Sigmoid colon (tissue), 4 donors: ENCODE data around the gene CEBPB.

Experiments used
- CTCF ChIP-seq, 4 experiments: fragments of 450-650 bp in 3 of 4; fragments of 200-600 bp in 1 of 4; IDR thresholded peaks; one replicate each; pipeline ENCODE4 v1.5.1; 2016 to 2019; ENCODE audit warnings: antibody characterized with exemption in 4 of 4, mild to moderate bottlenecking in 3 of 4, moderate library complexity in 2 of 4
- EP300 ChIP-seq, 4 donors: sonication (generic); formaldehyde crosslinking; IDR thresholded peaks; one replicate each; pipeline ENCODE4 v1.6.1; 2017; ENCODE audit warnings: antibody characterized with exemption in 4 of 4
- POLR2A ChIP-seq, 2 donors: fragments of 450-650 bp; IDR thresholded peaks; one replicate each; pipeline ENCODE4 v1.6.1; 2016; ENCODE audit warnings: antibody characterized with exemption in 2 of 2, mild to moderate bottlenecking in 2 of 2, moderate library complexity in 2 of 2
- POLR2AphosphoS5 ChIP-seq, 4 donors: sonication (generic); formaldehyde crosslinking; IDR thresholded peaks; one replicate each; pipeline ENCODE4 v1.6.1; 2017; ENCODE audit warnings: antibody characterized with exemption in 4 of 4

DNA sequence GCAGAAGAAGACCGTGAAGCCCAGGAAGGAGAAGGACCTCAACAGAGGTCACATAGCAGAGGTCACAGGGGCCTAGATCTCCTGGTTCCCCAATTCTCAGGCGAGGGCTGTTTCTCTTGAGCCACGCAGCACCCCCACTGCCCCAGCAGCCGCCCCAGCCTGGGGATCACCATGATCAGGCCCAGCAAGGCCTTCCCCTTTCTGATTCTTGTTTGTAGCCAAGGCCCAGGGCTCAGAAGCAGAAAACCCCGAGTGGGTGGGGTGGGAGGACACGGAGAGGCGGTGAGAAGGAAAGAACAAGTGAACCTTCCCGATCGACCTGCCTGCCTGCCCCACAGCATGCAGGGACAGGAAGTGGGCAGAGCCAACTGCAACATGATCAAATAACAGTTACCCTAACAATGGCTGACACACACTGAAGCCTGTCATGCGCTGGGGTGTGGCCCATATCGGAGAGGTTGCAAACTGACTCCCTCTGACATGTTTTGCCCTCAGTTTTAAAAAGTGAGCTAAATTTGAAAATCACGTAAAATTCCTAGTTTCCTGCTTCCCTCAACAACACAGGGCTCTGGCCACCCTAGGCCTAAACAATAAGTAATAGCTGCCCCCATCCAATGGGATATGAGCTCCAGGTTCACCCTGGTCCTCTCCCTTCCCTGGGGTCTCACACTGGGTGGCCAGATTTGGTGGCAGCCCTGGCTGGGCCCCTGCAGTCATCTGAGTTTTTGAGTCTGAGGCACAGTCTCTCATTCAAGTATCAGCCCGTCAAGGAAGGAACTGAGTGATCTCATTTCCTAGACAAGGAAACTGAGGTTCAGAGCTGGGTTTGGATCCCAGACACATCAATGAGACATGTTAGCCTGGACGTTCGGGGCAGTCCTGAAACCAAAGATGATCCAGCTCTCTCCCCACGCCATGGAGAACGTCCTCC is 43.6 kb upstream of the CEBPB start:
- TF ChIP-seq CTCF (IDR thresholded peaks at IDR 0.05) (no peak), POLR2A (IDR thresholded peaks at IDR 0.05) (no peak), EP300 (IDR thresholded peaks at IDR 0.05) (no peak), POLR2AphosphoS5 (IDR thresholded peaks at IDR 0.05) (no peak)
